HG03025 (cell line): ENCODE measurements around the gene MAB21L4.

ENCODE experiments used
- ATAC-seq: cut with Tn5 transposase; IDR thresholded peaks from one replicate; pipeline ENCODE4 v1.9.1; 2021; ENCODE audit warnings: mild to moderate bottlenecking, moderate library complexity; ENCODE audit not compliant: unreplicated experiment, low FRiP score

Gene MAB21L4

DNA sequence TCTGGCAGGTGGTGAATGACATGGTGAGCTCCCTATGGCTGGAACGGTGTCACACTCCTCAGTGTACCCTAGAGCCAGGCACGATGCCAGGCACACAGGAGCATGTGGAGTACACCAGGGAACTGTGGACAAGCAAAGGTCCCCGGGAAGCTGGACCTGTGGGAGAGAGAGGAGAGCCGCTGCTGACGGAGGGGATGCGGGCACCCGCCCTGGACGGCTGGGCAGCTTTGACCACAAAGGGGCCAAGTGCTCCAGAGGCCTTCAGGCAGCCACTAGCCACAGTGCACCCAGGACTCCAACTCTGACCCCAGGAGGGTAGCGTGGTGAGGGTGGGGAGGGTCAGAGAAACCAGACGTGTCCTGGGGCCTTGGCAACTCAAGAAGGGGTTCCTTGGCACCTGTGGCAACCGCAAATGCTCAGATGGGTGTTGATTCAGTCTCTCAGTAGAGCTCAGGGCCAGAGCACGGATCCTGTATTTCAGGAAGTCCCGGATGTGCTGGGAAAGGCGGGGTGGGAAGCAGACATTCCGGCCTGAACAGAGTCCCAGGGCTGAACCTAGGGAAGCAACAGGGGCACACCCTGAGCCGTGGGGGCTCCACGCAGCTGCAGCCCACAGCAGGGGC is 2.3 kb upstream of the MAB21L4 start:
- no peak for ATAC-seq

GRCh38 chr2:240896871-240897692 is 1.1 kb upstream of the MAB21L4 start:
- no peak for ATAC-seq

DNA sequence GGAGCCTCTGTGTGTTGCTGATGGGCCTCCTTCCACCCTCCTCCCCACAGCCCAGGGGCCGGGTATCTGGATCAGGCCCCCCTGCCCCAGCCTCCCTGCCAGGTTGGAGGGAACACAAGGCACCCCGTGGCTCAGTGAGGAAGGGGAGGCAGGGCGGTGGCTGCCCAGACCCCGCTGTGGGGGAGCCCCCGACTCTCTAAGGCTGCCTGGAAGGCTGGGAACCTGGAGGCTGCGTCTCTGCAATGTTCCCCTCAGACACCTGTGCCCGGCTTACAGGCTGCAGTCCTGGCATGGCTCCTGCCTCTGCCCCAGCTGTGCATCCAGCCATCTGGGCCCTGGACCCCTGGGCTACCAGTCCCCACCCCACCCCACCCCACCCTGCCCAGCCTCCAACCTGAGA is 438 bp upstream of the MAB21L4 start:
- ATAC-seq = no peak

GRCh38 chr2:240894836-240895558 is 959 bp downstream of the MAB21L4 start:
- no peak for ATAC-seq

- ATAC-seq = no peak
Measured at GRCh38 chr2:240894006-240894405, 1.9 kb downstream of the MAB21L4 start.

GRCh38 chr2:240893363-240893844 is 2.6 kb downstream of the MAB21L4 start:
- no peak for ATAC-seq

- ATAC-seq = no peak
Measured at GRCh38 chr2:240892925-240893324, 3.0 kb downstream of the MAB21L4 start.

DNA sequence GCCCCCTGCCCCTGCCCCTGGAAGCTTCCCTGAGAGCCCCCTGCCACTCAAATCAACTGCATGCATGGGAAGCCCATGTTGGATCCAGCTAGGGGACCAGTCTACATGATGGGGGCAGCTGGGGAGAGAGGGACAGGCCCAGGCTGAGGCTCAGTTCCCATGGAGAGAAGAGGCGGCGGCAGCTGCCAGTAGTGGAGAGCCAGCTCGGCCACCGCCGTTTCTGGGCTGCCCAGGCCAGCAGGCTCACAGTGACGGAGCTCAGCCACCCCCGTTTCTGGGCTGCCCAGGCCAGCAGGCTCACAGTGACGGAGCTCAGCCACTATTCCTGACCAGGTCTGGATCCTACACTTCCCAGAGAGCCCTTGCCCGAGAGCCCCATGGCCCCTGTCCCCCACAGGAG is 3.6 kb downstream of the MAB21L4 start:
- ATAC-seq = no peak

- no peak for ATAC-seq
Measured at GRCh38 chr2:240891492-240892340, 4.2 kb downstream of the MAB21L4 start.

DNA sequence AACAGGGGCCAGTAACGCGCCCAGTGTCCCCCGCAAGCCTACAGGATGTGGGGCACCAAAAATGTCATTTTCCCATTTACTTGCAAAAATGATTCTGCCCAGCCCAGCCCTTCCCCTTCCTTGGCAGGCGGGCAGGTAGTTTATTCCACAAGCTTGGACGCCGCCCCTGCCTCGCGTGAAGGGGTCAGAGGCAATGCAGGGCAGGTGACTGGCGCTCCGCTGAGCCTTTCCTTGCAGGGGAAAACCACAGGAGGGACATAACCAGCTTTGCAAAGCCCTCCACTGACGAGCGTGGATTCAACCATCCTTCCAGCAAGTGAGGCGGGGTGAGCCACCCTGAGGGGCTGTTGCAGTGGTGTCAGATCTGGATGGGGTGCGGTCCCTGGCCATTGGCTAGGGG is 5.3 kb downstream of the MAB21L4 start:
- ATAC-seq = no peak

GRCh38 chr2:240889601-240890560 is 6.1 kb downstream of the MAB21L4 start:
- no peak for ATAC-seq

DNA sequence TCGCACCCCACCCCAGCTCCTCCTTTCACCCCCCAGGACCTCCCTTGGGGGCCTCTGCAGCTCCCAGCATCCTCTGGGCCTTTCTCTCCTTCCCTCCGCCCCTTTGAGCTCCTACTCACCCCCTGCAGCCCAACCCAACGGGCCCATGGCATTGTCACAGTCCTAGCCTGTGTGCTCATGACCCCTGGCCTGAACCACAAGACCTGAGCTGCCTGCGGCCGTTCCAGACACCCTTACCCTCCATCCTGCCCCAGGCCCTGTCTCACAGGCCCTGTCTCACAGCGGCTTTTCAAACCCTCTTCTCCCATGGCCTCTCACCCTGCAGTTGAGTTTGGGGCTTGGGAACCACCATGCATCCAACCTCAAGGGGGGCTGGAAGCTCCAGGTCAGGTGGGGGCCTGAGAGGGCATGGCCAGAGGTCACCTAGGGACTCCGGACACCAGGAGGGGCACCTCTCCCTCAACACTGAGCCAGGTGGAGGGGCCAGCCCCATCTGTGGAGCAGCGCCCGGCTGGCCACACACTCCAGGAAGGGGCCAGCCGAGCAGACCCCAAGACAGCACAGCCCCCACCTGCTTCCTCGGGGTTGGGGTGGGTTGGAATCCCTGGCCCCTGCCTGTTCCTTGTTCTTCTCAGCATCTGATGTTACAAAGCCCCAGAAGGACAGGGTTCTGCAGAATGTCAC is 6.9 kb downstream of the MAB21L4 start:
- no peak for ATAC-seq

DNA sequence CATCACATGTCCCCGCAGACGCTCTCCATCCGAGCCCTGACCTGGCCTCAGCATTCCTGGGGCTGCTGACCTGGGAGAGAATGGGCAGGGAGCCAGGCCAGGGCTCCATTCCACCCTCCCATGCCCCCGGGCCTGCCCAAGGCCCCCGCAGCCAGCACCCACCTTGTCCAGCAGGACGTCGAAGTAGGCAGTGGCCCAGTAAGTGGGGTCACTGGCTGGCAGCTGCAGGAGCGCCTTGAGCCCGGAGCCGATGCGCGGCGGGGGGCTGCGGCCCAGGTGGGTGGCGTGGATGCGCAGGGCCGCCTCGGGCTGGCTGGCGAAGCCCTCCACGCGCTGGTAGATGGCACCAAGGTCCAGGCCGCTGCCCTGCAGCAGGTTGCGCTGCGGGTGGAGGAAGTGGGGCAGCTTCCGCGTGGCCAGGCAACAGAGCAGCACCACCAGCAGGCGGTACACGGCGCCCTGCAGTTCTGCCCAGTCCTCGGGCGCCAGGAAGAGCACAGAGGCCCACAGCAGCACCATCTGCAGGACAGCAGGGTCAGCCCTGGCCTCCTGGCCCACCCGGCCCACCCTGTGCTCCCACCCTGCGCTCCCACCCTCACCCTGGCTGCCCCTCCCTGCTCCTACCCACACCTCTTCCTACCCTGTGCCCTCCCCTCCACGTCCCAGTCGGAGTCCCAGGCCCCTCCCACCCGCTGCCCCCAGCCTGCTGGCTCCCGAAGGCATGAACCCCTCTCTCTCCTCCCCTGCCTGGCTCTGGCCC is 7.6 kb downstream of the MAB21L4 start:
- no peak for ATAC-seq

DNA sequence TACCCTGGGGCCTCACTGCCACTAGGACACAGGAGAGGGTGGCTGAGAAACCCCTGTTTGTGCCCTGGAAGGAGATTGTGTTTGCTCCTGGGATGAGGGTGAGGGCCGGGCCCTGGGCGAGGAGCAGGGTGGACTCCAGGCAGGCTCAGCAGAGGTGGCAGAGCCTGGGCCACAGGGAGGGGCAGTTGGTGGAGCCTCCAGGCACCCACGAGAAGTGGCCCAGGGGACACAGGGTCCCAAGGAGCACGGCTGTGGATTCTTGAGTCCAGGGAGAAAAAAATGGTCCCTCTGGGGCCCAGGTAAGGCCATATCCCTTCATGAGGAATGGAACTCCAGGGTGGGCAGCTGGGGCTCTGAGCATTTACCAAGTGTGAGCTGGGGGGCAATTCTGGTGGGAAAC is 8.3 kb downstream of the MAB21L4 start:
- no peak for ATAC-seq

DNA sequence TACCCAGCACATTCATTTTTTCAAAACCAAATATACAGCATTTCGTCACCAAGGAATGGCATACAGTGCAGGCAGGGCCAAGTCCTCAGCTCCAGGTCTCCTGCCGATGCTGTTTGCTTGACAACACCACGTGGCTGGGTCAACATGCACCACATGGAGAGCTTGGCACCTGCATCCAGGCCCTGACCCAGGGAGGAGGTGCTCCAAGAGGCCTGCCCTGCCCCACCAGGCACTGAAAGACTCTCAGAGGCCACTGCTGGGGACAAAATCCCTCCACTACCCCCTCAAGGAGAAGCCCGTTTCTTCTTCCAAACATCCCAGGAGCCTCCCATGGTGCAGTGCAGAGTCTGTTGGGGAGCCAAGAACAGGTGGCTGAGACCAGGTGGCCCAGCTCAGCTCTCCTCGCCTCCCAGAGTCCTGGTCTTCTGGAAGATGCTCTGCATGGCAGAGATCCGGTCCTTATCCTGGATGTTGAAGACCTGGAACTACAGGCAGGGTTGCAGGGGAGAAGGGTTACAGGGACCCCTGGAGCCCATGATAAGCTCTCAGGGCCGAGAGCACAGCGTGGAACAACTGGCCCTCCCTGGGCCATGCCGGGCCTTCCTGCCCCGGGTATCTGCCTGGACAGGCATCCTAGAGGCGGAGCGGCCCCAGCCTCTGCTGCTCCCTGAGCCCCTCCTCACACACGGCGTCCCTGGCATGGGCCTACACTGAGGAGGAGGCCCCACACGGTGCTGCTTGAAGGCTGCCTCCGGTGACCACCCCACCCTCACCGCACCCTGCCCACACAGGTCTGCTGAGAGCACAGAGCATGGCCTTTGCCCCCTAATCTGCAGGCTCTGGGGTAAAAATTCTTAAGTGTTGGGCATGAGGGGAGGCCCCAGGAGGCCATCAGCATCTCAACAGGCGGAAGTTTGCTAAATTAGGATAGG is 9.0 kb downstream of the MAB21L4 start:
- ATAC-seq = no peak

DNA sequence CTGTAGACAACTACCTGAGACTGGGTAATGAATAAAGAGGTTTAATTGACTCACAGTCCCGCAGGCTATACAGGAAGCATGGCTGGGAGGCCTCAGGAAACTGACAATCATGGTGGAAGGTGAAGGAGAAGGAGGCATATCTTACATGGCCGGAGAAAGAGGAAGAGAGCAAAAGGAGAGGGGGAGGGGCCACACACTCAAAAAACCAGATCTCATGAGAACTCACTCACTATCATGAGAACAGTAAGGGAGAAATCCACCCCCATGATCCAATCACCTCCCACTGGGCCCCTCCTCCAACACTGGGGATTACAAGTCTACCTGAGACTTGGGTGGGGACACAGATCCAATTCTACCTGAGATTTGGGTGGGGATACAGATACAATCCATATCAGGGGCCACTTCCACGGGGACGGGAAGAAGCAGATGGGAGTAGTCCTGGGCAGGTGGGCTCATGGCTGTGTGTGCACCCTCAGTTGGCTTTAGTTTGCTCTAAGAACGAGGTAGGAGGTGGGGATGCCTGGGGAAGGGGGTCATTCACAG is 9.9 kb downstream of the MAB21L4 start:
- no peak for ATAC-seq

GRCh38 chr2:240885566-240885965 is 10.4 kb downstream of the MAB21L4 start:
- no peak for ATAC-seq
